GM12874 (cell line): ENCODE measurements around the gene MET.

Experiments used
- TF ChIP-seq, protein P1 (sequence below): IDR thresholded peaks from 2 replicates; pipeline ENCODE4 v1.5.1; 2011; ENCODE audit warnings: low read depth, mild to moderate bottlenecking, control low read depth, low read length, moderate library complexity; ENCODE audit not compliant: insufficient read depth

Gene MET

DNA sequence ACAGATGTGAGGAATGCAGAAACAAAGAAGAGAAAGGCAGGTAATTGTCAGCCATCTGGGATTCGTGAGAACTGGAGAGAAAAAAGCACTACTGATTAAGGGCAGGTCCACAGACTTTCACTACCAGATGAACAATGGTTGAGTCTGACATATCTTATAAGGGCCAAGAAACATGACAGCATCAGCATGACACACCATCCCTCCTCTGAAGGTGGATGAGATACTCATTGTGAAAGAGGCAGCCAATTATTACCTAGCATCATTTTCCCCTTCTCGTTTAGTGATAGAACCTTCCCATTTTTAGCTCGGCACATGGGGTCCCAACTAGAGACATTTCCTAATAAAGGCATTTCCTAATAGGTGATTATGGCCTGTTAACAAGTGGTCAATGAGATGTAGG, 19.2 kb upstream of the MET start:
- TF ChIP-seq, protein P1, sequence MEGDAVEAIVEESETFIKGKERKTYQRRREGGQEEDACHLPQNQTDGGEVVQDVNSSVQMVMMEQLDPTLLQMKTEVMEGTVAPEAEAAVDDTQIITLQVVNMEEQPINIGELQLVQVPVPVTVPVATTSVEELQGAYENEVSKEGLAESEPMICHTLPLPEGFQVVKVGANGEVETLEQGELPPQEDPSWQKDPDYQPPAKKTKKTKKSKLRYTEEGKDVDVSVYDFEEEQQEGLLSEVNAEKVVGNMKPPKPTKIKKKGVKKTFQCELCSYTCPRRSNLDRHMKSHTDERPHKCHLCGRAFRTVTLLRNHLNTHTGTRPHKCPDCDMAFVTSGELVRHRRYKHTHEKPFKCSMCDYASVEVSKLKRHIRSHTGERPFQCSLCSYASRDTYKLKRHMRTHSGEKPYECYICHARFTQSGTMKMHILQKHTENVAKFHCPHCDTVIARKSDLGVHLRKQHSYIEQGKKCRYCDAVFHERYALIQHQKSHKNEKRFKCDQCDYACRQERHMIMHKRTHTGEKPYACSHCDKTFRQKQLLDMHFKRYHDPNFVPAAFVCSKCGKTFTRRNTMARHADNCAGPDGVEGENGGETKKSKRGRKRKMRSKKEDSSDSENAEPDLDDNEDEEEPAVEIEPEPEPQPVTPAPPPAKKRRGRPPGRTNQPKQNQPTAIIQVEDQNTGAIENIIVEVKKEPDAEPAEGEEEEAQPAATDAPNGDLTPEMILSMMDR = no peak

DNA sequence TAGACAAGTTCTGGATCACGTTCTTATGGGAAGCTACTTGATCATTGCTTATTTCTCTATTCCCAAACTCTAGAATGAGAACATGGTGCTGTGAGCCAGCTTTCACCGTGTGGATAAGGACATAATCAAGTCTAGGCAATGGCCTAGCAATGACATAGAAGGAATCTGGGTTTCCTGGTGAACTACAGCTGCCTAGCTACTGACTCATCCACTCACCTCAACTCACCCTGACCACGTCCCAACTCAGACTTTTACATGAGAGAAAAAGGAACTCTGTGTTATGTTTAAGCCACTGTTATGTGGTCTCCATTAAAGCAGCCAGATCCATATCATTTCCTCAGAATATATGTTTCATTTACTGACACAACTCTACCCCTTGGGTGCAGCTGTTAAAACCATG, 18.8 kb upstream of the MET start:
- TF ChIP-seq, protein P1 = no peak

GRCh38 chr7:116653646-116654045, 18.4 kb upstream of the MET start:
- TF ChIP-seq, protein P1 = no peak

GRCh38 chr7:116661865-116662264, 10.1 kb upstream of the MET start:
- TF ChIP-seq, protein P1 = no peak

DNA sequence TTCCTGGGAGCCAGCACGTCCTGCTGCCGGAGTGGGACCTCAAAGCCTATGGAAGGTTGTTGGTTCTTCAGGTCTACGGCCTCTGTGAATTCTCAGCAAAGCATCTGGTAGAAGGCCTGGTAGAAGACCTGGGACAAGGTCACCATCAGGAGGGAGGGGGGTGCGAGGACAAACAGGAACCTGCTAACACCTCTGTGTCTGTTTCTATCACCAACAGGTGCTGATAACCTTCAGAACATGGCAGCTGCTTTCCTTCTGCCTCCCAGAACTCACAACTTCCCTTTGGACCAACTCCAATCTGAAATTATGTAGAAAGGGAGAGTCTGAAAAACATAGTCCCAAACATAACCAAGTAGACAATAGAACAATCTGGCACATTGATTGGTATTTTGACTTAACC, 8.3 kb upstream of the MET start:
- TF ChIP-seq, protein P1 = no peak

DNA sequence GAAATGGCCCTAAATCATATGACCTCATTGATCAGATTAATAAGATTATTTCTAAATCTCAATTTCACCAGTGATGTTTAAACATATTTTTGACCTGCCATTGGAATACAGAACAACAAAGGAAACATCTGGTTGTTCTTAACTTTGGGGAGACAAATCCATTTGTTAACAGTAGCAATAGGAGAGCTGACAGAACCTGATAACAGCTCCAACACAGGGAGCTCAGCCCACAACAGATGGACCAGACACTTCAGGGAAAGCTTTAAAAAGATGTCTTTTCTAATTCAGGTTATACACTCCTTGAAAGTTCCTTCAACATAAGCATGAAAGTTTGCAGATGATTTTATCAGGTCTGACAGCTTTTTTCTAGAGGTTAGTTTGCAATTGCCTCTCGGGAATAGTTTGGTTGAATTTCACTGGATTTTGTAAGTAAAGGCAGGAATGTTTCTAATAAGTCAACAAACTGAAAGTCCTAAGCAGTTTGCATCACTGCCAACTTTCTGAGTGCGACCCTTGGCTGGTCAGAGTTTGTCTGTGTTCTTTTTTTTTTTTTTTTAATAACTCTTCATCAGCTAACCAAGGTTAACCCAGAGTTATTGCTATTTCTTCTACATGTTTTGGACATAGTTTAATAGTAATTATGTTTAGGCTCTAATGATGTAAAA, 6.5 kb upstream of the MET start:
- TF ChIP-seq, protein P1 = no peak

DNA sequence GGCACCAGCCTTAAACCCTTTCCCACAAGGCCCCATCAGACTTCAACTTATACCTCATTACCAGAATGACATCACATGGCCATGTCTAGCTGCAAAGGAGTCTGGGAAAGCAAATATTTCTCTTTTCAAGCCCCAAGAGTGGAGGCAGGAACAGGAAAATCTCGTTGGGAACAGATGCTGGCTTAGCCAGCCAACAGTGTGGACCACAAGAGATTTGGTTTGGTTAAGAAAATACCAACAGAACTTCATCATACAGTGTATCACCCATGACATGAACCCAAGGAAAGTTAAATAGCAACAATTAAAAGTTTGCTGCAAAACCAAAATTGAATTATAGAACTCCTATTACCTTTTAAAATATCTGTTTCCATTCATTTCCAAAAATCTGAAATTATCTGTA, 2.2 kb upstream of the MET start:
- TF ChIP-seq, protein P1 = no peak
